K562 (cell line): ENCODE measurements around the gene CYSRT1. TPM values are rescaled to one million over a fixed set of nuclear protein-coding genes. Genes with fewer than 3 reads are reported as not detected.
"Not testable (repeated sequence)": the region's sequence is repeated elsewhere in the genome, so short reads cannot be mapped to it uniquely, and the experiment has no call there.

Experiments used
- ATAC-seq: fragments of 200-7000 bp; cut with Tn5 transposase; 3 replicates; pipeline ENCODE4 v1.9.1; 2020; ENCODE audit warnings: moderate library complexity
- BruUV-seq: library from RNA; stranded (reverse); fragments of 400-500 nt; replicated peaks from 2 replicates; lab custom pipeline; 2021; lab: Mats Ljungman, UMichigan
- CTCF ChIA-PET: fragments of 300-600 bp; formaldehyde crosslinking; extraction: SDS; loops from one replicate; lab custom pipeline; 2021; ENCODE audit warnings: low intra/inter-chr PET ratio; lab: Yijun Ruan, JAX
- POLR2A ChIA-PET: fragments of 300-600, 350-650 bp; sonication (Branson Sonifier 250); formaldehyde crosslinking; extraction: SDS; loops from one replicate; lab custom pipeline; 2021; ENCODE audit warnings: antibody characterized with exemption, inconsistent platforms; lab: Yijun Ruan, JAX
- DNase-seq, 4 experiments: peaks; one replicate each; pipeline versions ENCODE4 v3.0.0 to v3.0.0-alpha.2; 2011 to 2018; ENCODE audit warnings: low spot score in 3 of 4, mixed read lengths in 3 of 4; ENCODE audit errors: extremely low read depth in 1 of 4
- FAIRE-seq: peaks from 2 replicates; lab custom pipeline; 2011; peaks lifted over from hg19 to GRCh38; lab: Jason Lieb, UNC
- H2AFZ ChIP-seq: 2 replicates; pipeline ENCODE4 v1.6.0; 2011; ENCODE audit warnings: low read depth, low read length, control low read depth, inconsistent platforms
- H3K27ac ChIP-seq: fragments of 200-600 bp; 3 replicates; pipeline ENCODE4 v1.8.0; 2011; ENCODE audit warnings: low read depth, mild to moderate bottlenecking, control low read depth, inconsistent platforms, low read length, moderate library complexity, mixed read lengths; ENCODE audit errors: extremely low read depth
- H3K27me3 ChIP-seq, 2 experiments: fragments of 300-600 bp in 1 of 2; 2 replicates in 1 of 2; 3 replicates in 1 of 2; pipeline versions ENCODE4 v1.6.0 to v1.8.0; 2011; ENCODE audit warnings: inconsistent platforms in 2 of 2, low read length in 2 of 2, mild to moderate bottlenecking in 1 of 2, mixed read lengths in 1 of 2, moderate library complexity in 1 of 2; ENCODE audit not compliant: control insufficient read depth in 2 of 2, insufficient read depth in 2 of 2
- H3K36me3 ChIP-seq: fragments of 300-600 bp; 3 replicates; pipeline ENCODE4 v1.8.0; 2011; ENCODE audit warnings: mild to moderate bottlenecking, low read length, inconsistent platforms; ENCODE audit not compliant: control insufficient read depth, insufficient read depth
- H3K4me1 ChIP-seq, 2 experiments: fragments of 200-600 bp in 1 of 2; replicated peaks in 1 of 2; 2 replicates in 1 of 2; 3 replicates in 1 of 2; pipeline versions ENCODE4 v1.5.1 to v1.8.0; 2011; ENCODE audit warnings: inconsistent platforms in 2 of 2, low read length in 2 of 2, mild to moderate bottlenecking in 1 of 2, mixed read lengths in 1 of 2, moderate library complexity in 1 of 2; ENCODE audit not compliant: control insufficient read depth in 2 of 2, insufficient read depth in 2 of 2
- H3K4me2 ChIP-seq: 2 replicates; pipeline ENCODE4 v1.6.1; 2011; ENCODE audit warnings: low read length, control low read depth, inconsistent platforms, mixed read lengths; ENCODE audit not compliant: insufficient read depth
- H3K4me3 ChIP-seq: fragments of 200-600 bp; sonication (generic), shearing (Covaris generic); 2 replicates; pipeline ENCODE4 v1.5.1; 2016; ENCODE audit warnings: control low read depth, inconsistent platforms
- H3K79me2 ChIP-seq: fragments of 200-600 bp; 3 replicates; pipeline ENCODE4 v1.8.0; 2011; ENCODE audit warnings: low read length, inconsistent platforms; ENCODE audit not compliant: control insufficient read depth, insufficient read depth
- H3K9ac ChIP-seq, 2 experiments: 2 replicates each; pipeline versions ENCODE4 v1.6.0 to v1.6.1; 2011; ENCODE audit warnings: low read depth in 2 of 2, low read length in 2 of 2, control low read depth in 1 of 2, inconsistent platforms in 1 of 2, mild to moderate bottlenecking in 1 of 2, mixed read lengths in 1 of 2; ENCODE audit not compliant: insufficient read depth in 1 of 2
- H3K9me1 ChIP-seq: one replicate; pipeline ENCODE4 v1.6.0; 2011; ENCODE audit warnings: inconsistent platforms, mild to moderate bottlenecking, low read length, moderate library complexity; ENCODE audit not compliant: control insufficient read depth, insufficient read depth
- H3K9me3 ChIP-seq: replicated peaks from 2 replicates; pipeline ENCODE4 v1.5.1; 2011; ENCODE audit warnings: low read depth, low read length, inconsistent platforms; ENCODE audit not compliant: control insufficient read depth, insufficient read depth
- H4K20me1 ChIP-seq: replicated peaks from 2 replicates; pipeline ENCODE4 v1.6.1; 2011; ENCODE audit warnings: low read length, inconsistent platforms, mixed read lengths; ENCODE audit not compliant: control insufficient read depth, insufficient read depth
- ATF1 ChIP-seq, 2 experiments: fragments of 450-650 bp in 1 of 2; IDR thresholded peaks; 2 replicates each; pipeline ENCODE4 v1.6.1; 2016; ENCODE audit warnings: missing compliant biosample characterization in 1 of 2, missing genetic modification characterization in 1 of 2
- ATF7 ChIP-seq: fragments of 450-650 bp; IDR thresholded peaks from 2 replicates; pipeline ENCODE4 v1.7.1; 2014; ENCODE audit warnings: mild to moderate bottlenecking, moderate library complexity
- CREB1 ChIP-seq, 2 experiments: sonication (generic) in 1 of 2; formaldehyde crosslinking in 1 of 2; IDR thresholded peaks; 2 replicates each; pipeline versions ENCODE4 v1.6.1 to v1.8.0; 2012 to 2022; ENCODE audit warnings: inconsistent platforms in 1 of 2, mild to moderate bottlenecking in 1 of 2, missing genetic modification reagents in 1 of 2, moderate library complexity in 1 of 2
- CTBP1 ChIP-seq: fragments of 450-650 bp; IDR thresholded peaks from 2 replicates; pipeline ENCODE4 v1.6.1; 2016; ENCODE audit warnings: borderline replicate concordance
- CTCF ChIP-seq, 3 experiments: IDR thresholded peaks in 2 of 3; conservative IDR thresholded peaks in 1 of 3; 2 replicates each; pipeline ENCODE4 v1.5.1; 2011 to 2012; ENCODE audit warnings: low read length in 3 of 3, mild to moderate bottlenecking in 3 of 3, control low read depth in 2 of 3, improper control_type of control experiment in 1 of 3, inconsistent platforms in 1 of 3, low read depth in 1 of 3, mixed read lengths in 1 of 3, moderate library complexity in 1 of 3; ENCODE audit not compliant: insufficient read depth in 2 of 3
- RAD21 ChIP-seq, 2 experiments: fragments of 250-450 bp in 1 of 2; fragments of 450-650 bp in 1 of 2; sonication (Bioruptor Pico) in 1 of 2; formaldehyde crosslinking in 1 of 2; IDR thresholded peaks in 1 of 2; conservative IDR thresholded peaks in 1 of 2; 2 replicates each; pipeline versions ENCODE4 v1.4.0 to v1.8.0; 2020 to 2022; ENCODE audit warnings: mild to moderate bottlenecking in 2 of 2, moderate library complexity in 1 of 2
- ZBTB33 ChIP-seq: sonication (generic); formaldehyde crosslinking; IDR thresholded peaks from 2 replicates; pipeline ENCODE4 v1.8.1; 2023; ENCODE audit warnings: mild to moderate bottlenecking, missing genetic modification reagents
- WGBS: fragments of 100-300 bp; shearing (Covaris generic); methylation state at CpG from one replicate; pipeline ENCODE4 v1.1.6; 2016; ENCODE audit warnings: low coverage, mixed read lengths; ENCODE audit not compliant: insufficient coverage; ENCODE audit errors: missing lambda C conversion rate; 5-methylcytosine and 5-hydroxymethylcytosine counted together
- in situ Hi-C: fragments of 300-500 bp; cut with MboI; formaldehyde crosslinking; loops from 4 replicates; pipeline ENCODE4 v1.15.0; 2018; ENCODE audit warnings: inconsistent platforms, mixed read lengths
- intact Hi-C: fragments of 100-400 bp; cut with micrococcal nuclease; formaldehyde crosslinking; loops from 2 replicates; pipeline ENCODE4 v1.14.2; 2022
- polyA plus RNA-seq, 8 experiments: library from polyadenylated mRNA; depleted of rRNA in 4 of 8; stranded (reverse) in 5 of 8; unstranded in 3 of 8; fragments of >200 nt; fragmentation: Nextera tagmentation in 2 of 8; fragmentation: Illumina TruSeq in 1 of 8; extraction: Ambion mirVana in 2 of 8; extraction: Trizol in 1 of 8; gene quantifications; 2 replicates each; pipeline versions ENCODE4 v1.2.1 to v1.2.3, GENCODE V29; 2011 to 2014; ENCODE audit warnings: inconsistent platforms in 1 of 8, missing spikeins in 1 of 8
- total RNA-seq, 7 experiments: library from RNA; depleted of rRNA in 6 of 7; stranded (reverse); fragments of >200 nt in 6 of 7; fragmentation: Illumina TruSeq in 2 of 7; extraction: Trizol in 2 of 7; gene quantifications; 2 replicates each; pipeline versions ENCODE4 v1.2.1 to v1.2.3, GENCODE V29; 2011 to 2021; ENCODE audit warnings: low replicate concordance in 1 of 7

Gene CYSRT1
- total and polyA plus RNA-seq, 9 of the 15 experiments (the other 6 are each of a cell fraction or from before 2014, with no cell fraction given), result 0.04 to 1.4 (median 0.42) TPM; not detected in 3

GRCh38 chr9:137262173-137262908 lies 37.4 kb downstream of the CYSRT1 start:
- H3K4me1 ChIP-seq, result peaks cover 0 to 31% of the 10 kb centered on the region in 2 experiments; a peak in 2 of 5 replicates
- H3K4me2 ChIP-seq; H3K79me2 ChIP-seq; H4K20me1 ChIP-seq; H3K9ac ChIP-seq; BruUV-seq; in situ Hi-C loops; H3K4me3 ChIP-seq; H2AFZ ChIP-seq; H3K9me3 ChIP-seq; intact Hi-C loops; H3K27ac ChIP-seq; H3K9me1 ChIP-seq; CTCF ChIA-PET; H3K27me3 ChIP-seq; TF ChIP-seq ATF1 (CRISPR knock-in tag; IDR thresholded peaks at IDR 0.05); CREB1 (IDR thresholded peaks at IDR 0.05): not testable (repeated sequence)
- 27% methylated on average over 14 of the region's 15 CpGs for WGBS
- peak in 1 of 4 experiments; percentile 54 for DNase-seq
- POLR2A ChIA-PET, result interaction anchor here (0.6 to 2.4 kb wide), 8 partner anchors 15 to 427 kb away, joined by 3 to 13 read pairs (median 3); partner anchors contain the start of genes TOR4A and TUBB4B
- H3K36me3 ChIP-seq, result peaks cover 66% of the 10 kb centered on the region; the same call in 2 of the 3 replicates
- ATAC-seq, result peak; percentile 72
- peak; percentile 35 for FAIRE-seq
- TF ChIP-seq ZBTB33 (CRISPR knock-in tag) (peak; percentile 75), RAD21 (CRISPR knock-in tag; conservative IDR thresholded peaks at IDR 0.05 in 1 of 2, IDR thresholded peaks at IDR 0.05 in 1 of 2) (peak; percentile 29 to 58; a peak in 3 of 4 replicates), CTBP1 (0 out of 2 replicates have a peak, but pooled peaks have one; percentile 12), ATF7 (0 out of 2 replicates have a peak, but pooled peaks have one; percentile 38), ATF1 (tag; IDR thresholded peaks at IDR 0.05) (peak; percentile 69), CTCF (IDR thresholded peaks at IDR 0.05 in 2 of 3, conservative IDR thresholded peaks at IDR 0.05 in 1 of 3; ENCODE audit: insufficient read depth in 2 of 3, low read depth in 1 of 3, low read length in 3 of 3) (peak; percentile 33 to 59 (median 42); a peak in 5 of 6 replicates), CREB1 (CRISPR knock-in tag; IDR thresholded peaks at IDR 0.05) (0 out of 2 replicates have a peak, but pooled peaks have one; percentile 34)
